Coronary artery (tissue), 2 donors: ENCODE data around the gene CNN3.

ENCODE experiments used
- DNase-seq: peaks from one replicate; pipeline ENCODE4 v3.0.0-alpha.2; 2017; ENCODE audit warnings: low spot score
- H3K27ac ChIP-seq, 2 donors: fragments of 200-600 bp; sonication (generic); one replicate each; pipeline ENCODE4 v1.5.1; 2016 to 2019
- H3K4me3 ChIP-seq: fragments of 200-600 bp; sonication (generic); 2 replicates; pipeline ENCODE4 v1.5.1; 2016; ENCODE audit warnings: mild to moderate bottlenecking, moderate library complexity
- CTCF ChIP-seq: fragments of 200-600 bp; sonication (generic); IDR thresholded peaks from one replicate; pipeline ENCODE4 v1.5.1; 2019; ENCODE audit warnings: antibody characterized with exemption

CNN3 gene

GRCh38 chr1:94955767-94956632 is 29.1 kb upstream of the CNN3 start:
- no peak for DNase-seq
- Histone ChIP-seq H3K27ac (peak overlapping the region in 1 of 2 donors; percentile 27), H3K4me3 (no peak overlapping the region)
- TF ChIP-seq CTCF, result no peak

- H3K27ac ChIP-seq, result peak overlapping the region in 1 of 2 donors; percentile 4
- no peak for DNase-seq
Measured at GRCh38 chr1:94954263-94955220, 27.6 kb upstream of the CNN3 start.

GRCh38 chr1:94953746-94954145 is 26.8 kb upstream of the CNN3 start:
- no peak for TF ChIP-seq CTCF
- DNase-seq, result no peak
- Histone ChIP-seq H3K4me3 (no peak overlapping the region), H3K27ac (no peak overlapping the region)

More at GRCh38 chr1:94954263-94955220, 27.6 kb upstream of the CNN3 start:
- H3K4me3 ChIP-seq, result no peak overlapping the region
- TF ChIP-seq CTCF, result no peak

- no peak for TF ChIP-seq CTCF
- H3K4me3 ChIP-seq, result no peak overlapping the region
- H3K27ac ChIP-seq, result no peak overlapping the region
- no peak for DNase-seq
Measured at GRCh38 chr1:94953107-94953506, 26.2 kb upstream of the CNN3 start.

- no peak overlapping the region for H3K27ac ChIP-seq
- DNase-seq, result no peak
- H3K4me3 ChIP-seq, result no peak overlapping the region
Measured at GRCh38 chr1:94952539-94952938, 25.6 kb upstream of the CNN3 start.

More at GRCh38 chr1:94952539-94952938, 25.6 kb upstream of the CNN3 start:
- no peak for TF ChIP-seq CTCF
